ENCODE results near the gene DNAJC30. TPM values are rescaled to one million over a fixed set of nuclear protein-coding genes. Genes with fewer than 3 reads are reported as not detected.
"Not testable (repeated sequence)": the region's sequence is repeated elsewhere in the genome, so short reads cannot be mapped to it uniquely, and the experiment has no call there.

The DNAJC30 gene
- total and polyA plus RNA-seq, 9 donors: 3.1 to 8.0 (median 6.3) TPM

DNA sequence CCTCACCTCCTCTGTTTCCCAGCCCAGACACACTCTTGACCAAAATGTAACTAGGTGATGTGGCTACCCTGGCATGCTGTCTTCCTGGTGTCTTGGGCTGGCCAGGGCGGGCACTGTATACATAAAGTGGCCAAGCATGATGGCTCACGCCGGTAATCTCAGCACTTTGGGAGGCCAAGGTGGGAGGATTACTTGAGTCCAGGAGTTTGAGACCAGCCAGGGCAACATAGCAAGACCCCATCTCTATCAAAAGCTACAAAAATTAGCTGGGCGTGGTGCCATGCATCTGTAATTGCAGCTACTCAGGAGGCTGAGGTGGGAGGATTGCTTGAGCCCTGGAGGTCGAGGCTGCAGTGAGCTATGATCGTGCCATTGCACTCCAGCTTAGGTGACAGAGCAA lies 30.1 kb upstream of the DNAJC30 start:
- H3K36me3 ChIP-seq (ENCODE audit: control insufficient read depth, insufficient read depth, low read length); H3K4me3 ChIP-seq (ENCODE audit: low read length); H3K27me3 ChIP-seq (ENCODE audit: control insufficient read depth, insufficient read depth, low read length); H3K27ac ChIP-seq (ENCODE audit: low read length); DNase-seq; H3K9me3 ChIP-seq (replicated peaks; ENCODE audit: control insufficient read depth, low read depth, low read length): not testable (repeated sequence)
- H3K4me1 ChIP-seq (ENCODE audit: control insufficient read depth, insufficient read depth, low read length): peaks cover 32% of the 10 kb centered on the region
- WGBS (ENCODE audit: insufficient coverage): 93% methylated on average over 6 of the region's 6 CpGs

- H3K4me1 ChIP-seq (ENCODE audit: control insufficient read depth, insufficient read depth, low read length): peaks cover 27% of the 10 kb centered on the region
- no peak overlapping the region for H3K27ac ChIP-seq (ENCODE audit: low read length)
- no peaks in the 10 kb centered on the region for H3K27me3 ChIP-seq (ENCODE audit: control insufficient read depth, insufficient read depth, low read length)
- H3K36me3 ChIP-seq (ENCODE audit: control insufficient read depth, insufficient read depth, low read length): peaks cover 10% of the 10 kb centered on the region
- no peaks in the 10 kb centered on the region for H3K9me3 ChIP-seq (replicated peaks; ENCODE audit: control insufficient read depth, low read depth, low read length)
- WGBS (ENCODE audit: insufficient coverage): no CpG with 5 or more reads among the region's 1 CpG
- DNase-seq: no peak
- H3K4me3 ChIP-seq (ENCODE audit: low read length): no peak overlapping the region
These were observed 29.5 kb upstream of the DNAJC30 start for GRCh38 chr7:73712773-73713172.

DNA sequence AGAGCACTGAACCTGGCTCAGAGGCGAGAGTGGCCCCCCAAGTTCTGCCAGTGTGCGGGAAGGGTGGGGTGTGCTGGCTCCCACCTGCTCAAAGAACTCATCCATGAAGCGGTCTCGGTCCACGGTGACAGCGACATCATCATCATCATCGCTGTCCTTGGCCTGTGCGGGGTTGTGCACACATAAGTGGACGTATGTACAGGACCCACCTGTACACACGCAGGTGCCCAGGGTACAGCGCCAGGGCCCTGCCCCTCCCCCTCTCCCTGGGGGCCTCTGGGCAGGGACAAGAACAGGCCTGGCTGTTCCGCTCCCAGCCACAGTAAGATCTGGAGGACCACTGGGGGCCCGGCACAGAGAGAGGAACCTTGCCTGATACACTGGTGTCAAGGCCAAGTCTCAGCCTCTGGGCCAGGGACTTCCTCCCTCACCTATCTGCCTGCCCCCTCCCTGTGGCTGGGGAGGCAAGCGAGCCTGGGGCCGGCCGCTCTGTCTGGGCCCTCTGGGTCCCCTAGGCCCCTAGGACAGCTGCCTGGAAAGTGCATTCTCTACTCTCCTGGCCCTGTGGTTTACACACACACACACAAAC lies 25.8 kb upstream of the DNAJC30 start:
- H3K4me3 ChIP-seq (ENCODE audit: low read length): no peak overlapping the region
- no peak for DNase-seq
- H3K36me3 ChIP-seq (ENCODE audit: control insufficient read depth, insufficient read depth, low read length): peaks cover 25% of the 10 kb centered on the region
- no peaks in the 10 kb centered on the region for H3K27me3 ChIP-seq (ENCODE audit: control insufficient read depth, insufficient read depth, low read length)
- peaks cover 34% of the 10 kb centered on the region for H3K4me1 ChIP-seq (ENCODE audit: control insufficient read depth, insufficient read depth, low read length)
- H3K9me3 ChIP-seq (replicated peaks; ENCODE audit: control insufficient read depth, low read depth, low read length): no peaks in the 10 kb centered on the region
- 82% methylated on average over 12 of the region's 16 CpGs for WGBS (ENCODE audit: insufficient coverage)
- no peak overlapping the region for H3K27ac ChIP-seq (ENCODE audit: low read length)

- Histone ChIP-seq H3K27me3 (ENCODE audit: control insufficient read depth, insufficient read depth, low read length) (no peaks in the 10 kb centered on the region), H3K4me1 (ENCODE audit: control insufficient read depth, insufficient read depth, low read length) (peaks cover 40% of the 10 kb centered on the region), H3K36me3 (ENCODE audit: control insufficient read depth, insufficient read depth, low read length) (peaks cover 35% of the 10 kb centered on the region), H3K9me3 (replicated peaks; ENCODE audit: control insufficient read depth, low read depth, low read length) (no peaks in the 10 kb centered on the region), H3K27ac (ENCODE audit: low read length) (no peak overlapping the region), H3K4me3 (ENCODE audit: low read length) (no peak overlapping the region)
- 73% methylated on average over 13 of the region's 15 CpGs for WGBS (ENCODE audit: insufficient coverage)
- peak; percentile 31 for DNase-seq
These were observed 23.9 kb upstream of the DNAJC30 start for GRCh38 chr7:73707045-73707631.

DNA sequence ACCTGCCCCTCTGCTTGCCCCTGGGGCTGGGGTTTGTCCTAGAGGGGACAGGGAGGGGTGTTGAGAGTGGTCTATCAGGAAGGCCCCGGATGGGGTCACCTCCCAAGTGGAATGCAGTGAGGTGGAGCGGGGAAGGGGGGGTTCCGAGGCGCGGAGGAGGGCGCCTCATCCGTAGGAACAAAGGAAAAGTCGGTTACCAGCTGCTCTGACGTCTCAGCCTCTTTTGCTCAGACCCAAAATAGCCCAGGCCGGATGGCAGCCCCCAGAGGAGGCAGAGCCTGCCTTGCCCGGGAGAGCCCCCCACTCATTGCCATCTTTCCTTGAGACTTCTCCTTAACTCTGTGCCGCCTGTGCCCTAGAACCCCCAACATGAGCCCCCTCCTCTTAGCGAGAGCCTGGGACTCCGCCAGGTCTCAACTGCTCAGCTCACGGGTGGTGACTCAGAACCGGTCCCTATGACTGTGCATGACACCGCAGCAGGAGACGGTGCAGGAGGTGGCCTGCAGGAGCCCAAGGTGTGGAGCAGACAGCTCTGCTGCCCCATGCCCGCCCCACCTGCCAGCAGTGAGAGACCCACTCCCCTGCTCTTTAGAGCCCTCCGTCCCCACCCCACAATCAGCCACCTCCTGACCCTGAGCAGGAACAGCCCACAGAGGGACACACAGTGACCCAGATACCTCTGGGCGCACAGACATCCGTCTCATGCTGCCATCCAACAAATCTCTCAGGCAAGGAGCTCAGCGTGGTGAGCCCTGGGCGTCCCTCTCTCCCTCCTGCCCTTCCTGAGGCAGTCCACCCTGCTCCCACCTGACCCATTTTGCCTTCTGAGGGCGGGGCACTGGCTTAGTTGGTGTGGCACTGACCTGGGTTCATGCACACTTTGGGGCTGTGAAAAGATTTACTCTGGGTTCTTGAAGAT lies 23.1 kb upstream of the DNAJC30 start:
- no peak overlapping the region for H3K4me3 ChIP-seq (ENCODE audit: low read length)
- H3K9me3 ChIP-seq (replicated peaks; ENCODE audit: control insufficient read depth, low read depth, low read length): no peaks in the 10 kb centered on the region
- DNase-seq: no peak
- H3K36me3 ChIP-seq (ENCODE audit: control insufficient read depth, insufficient read depth, low read length): peaks cover 42% of the 10 kb centered on the region
- peak overlapping the region; percentile 35 for H3K27ac ChIP-seq (ENCODE audit: low read length)
- WGBS (ENCODE audit: insufficient coverage): 69% methylated on average over 22 of the region's 25 CpGs
- no peaks in the 10 kb centered on the region for H3K27me3 ChIP-seq (ENCODE audit: control insufficient read depth, insufficient read depth, low read length)
- peaks cover 40% of the 10 kb centered on the region for H3K4me1 ChIP-seq (ENCODE audit: control insufficient read depth, insufficient read depth, low read length)

DNA sequence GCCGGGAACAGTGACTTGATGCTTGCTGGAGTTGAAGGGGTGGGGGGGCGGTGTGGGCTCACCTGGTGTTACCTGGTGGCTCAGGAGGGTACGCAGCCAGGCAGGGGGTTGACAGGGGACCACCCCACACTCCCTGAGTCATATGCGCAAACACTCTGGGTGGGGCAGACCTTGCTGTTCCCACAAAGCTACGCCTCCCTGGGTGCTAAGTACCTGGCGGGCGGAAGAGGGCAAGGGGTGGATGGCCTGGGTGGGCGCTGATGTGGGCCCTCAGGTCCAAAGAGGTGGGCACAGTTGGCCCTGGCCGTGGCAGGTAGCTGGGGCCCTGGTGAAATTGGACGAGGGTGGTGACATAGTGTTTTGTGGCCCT lies 22.3 kb upstream of the DNAJC30 start:
- H3K4me3 ChIP-seq (ENCODE audit: low read length): no peak overlapping the region
- H3K4me1 ChIP-seq (ENCODE audit: control insufficient read depth, insufficient read depth, low read length): peaks cover 40% of the 10 kb centered on the region
- H3K36me3 ChIP-seq (ENCODE audit: control insufficient read depth, insufficient read depth, low read length): peaks cover 51% of the 10 kb centered on the region
- no peaks in the 10 kb centered on the region for H3K27me3 ChIP-seq (ENCODE audit: control insufficient read depth, insufficient read depth, low read length)
- H3K9me3 ChIP-seq (replicated peaks; ENCODE audit: control insufficient read depth, low read depth, low read length): no peaks in the 10 kb centered on the region
- 100% methylated on average over 4 of the region's 10 CpGs for WGBS (ENCODE audit: insufficient coverage)
- peak overlapping the region; percentile 1 for H3K27ac ChIP-seq (ENCODE audit: low read length)
- no peak for DNase-seq

GRCh38 chr7:73704640-73705550 lies 21.6 kb upstream of the DNAJC30 start:
- Histone ChIP-seq H3K27ac (ENCODE audit: low read length) (peak overlapping the region; percentile 77), H3K4me3 (ENCODE audit: low read length) (no peak overlapping the region), H3K27me3 (ENCODE audit: control insufficient read depth, insufficient read depth, low read length) (no peaks in the 10 kb centered on the region), H3K9me3 (replicated peaks; ENCODE audit: control insufficient read depth, low read depth, low read length) (no peaks in the 10 kb centered on the region), H3K4me1 (ENCODE audit: control insufficient read depth, insufficient read depth, low read length) (peaks cover 40% of the 10 kb centered on the region), H3K36me3 (ENCODE audit: control insufficient read depth, insufficient read depth, low read length) (peaks cover 57% of the 10 kb centered on the region)
- peak; percentile 38 for DNase-seq
- 48% methylated on average over 8 of the region's 23 CpGs for WGBS (ENCODE audit: insufficient coverage)

- no peaks in the 10 kb centered on the region for H3K27me3 ChIP-seq (ENCODE audit: control insufficient read depth, insufficient read depth, low read length)
- H3K4me3 ChIP-seq (ENCODE audit: low read length): peak overlapping the region; percentile 0
- peaks cover 62% of the 10 kb centered on the region for H3K36me3 ChIP-seq (ENCODE audit: control insufficient read depth, insufficient read depth, low read length)
- H3K4me1 ChIP-seq (ENCODE audit: control insufficient read depth, insufficient read depth, low read length): peaks cover 40% of the 10 kb centered on the region
- no peaks in the 10 kb centered on the region for H3K9me3 ChIP-seq (replicated peaks; ENCODE audit: control insufficient read depth, low read depth, low read length)
- H3K27ac ChIP-seq (ENCODE audit: low read length): peak overlapping the region; percentile 77
- 7% methylated on average over 23 of the region's 45 CpGs for WGBS (ENCODE audit: insufficient coverage)
- DNase-seq: peak; percentile 93
These were observed 20.7 kb upstream of the DNAJC30 start for GRCh38 chr7:73703757-73704639.

- peaks cover 40% of the 10 kb centered on the region for H3K4me1 ChIP-seq (ENCODE audit: control insufficient read depth, insufficient read depth, low read length)
- peak overlapping the region; percentile 76 for H3K27ac ChIP-seq (ENCODE audit: low read length)
- DNase-seq: no peak
- WGBS (ENCODE audit: insufficient coverage): 40% methylated on average over 11 of the region's 13 CpGs
- H3K9me3 ChIP-seq (replicated peaks; ENCODE audit: control insufficient read depth, low read depth, low read length): no peaks in the 10 kb centered on the region
- no peak overlapping the region for H3K4me3 ChIP-seq (ENCODE audit: low read length)
- no peaks in the 10 kb centered on the region for H3K27me3 ChIP-seq (ENCODE audit: control insufficient read depth, insufficient read depth, low read length)
- peaks cover 64% of the 10 kb centered on the region for H3K36me3 ChIP-seq (ENCODE audit: control insufficient read depth, insufficient read depth, low read length)
These were observed 20.0 kb upstream of the DNAJC30 start for GRCh38 chr7:73703225-73703624.
